Stimulated activated CD8-positive, alpha-beta memory T cell treated with anti-CD3 and anti-CD28 coated beads, Interleukin-7, amount 100 ng/mL, for 48 hours (primary cell): Measurements from ENCODE around the gene TBXAS1.
A peak's percentile ranks its signal among the peaks of the same experiment; 100 is the strongest.
"Not testable (repeated sequence)": the region's sequence is repeated elsewhere in the genome, so short reads cannot be mapped to it uniquely, and the experiment has no call there.

Experiments used
- DNase-seq, 2 donors: peaks; one replicate each; pipeline ENCODE4 v3.0.0-alpha.2; 2020; ENCODE audit warnings: low read depth in 1 of 2; ENCODE audit errors: extremely low read depth in 1 of 2

The TBXAS1 gene

GRCh38 chr7:139913021-139913844 is 84.2 kb downstream of the TBXAS1 start:
- DNase-seq = no peak

GRCh38 chr7:139913845-139914135 is 84.7 kb downstream of the TBXAS1 start:
- no peak for DNase-seq

GRCh38 chr7:139914306-139915267 is 85.5 kb downstream of the TBXAS1 start:
- no peak for DNase-seq

GRCh38 chr7:139915268-139915863 is 86.3 kb downstream of the TBXAS1 start:
- DNase-seq = no peak

GRCh38 chr7:139915864-139916716 is 87.0 kb downstream of the TBXAS1 start:
- DNase-seq = peak; percentile 47 to 77

GRCh38 chr7:139916717-139917395 is 87.8 kb downstream of the TBXAS1 start:
- DNase-seq = peak in 1 of 2 donors; percentile 12

GRCh38 chr7:139917851-139918250 is 88.8 kb downstream of the TBXAS1 start:
- DNase-seq = no peak

- no peak for DNase-seq
Observed at GRCh38 chr7:139918480-139918879, 89.4 kb downstream of the TBXAS1 start.

GRCh38 chr7:139923090-139923489 is 94.0 kb downstream of the TBXAS1 start:
- no peak for DNase-seq

- DNase-seq = no peak
Observed at GRCh38 chr7:139924461-139924860, 95.4 kb downstream of the TBXAS1 start.

- DNase-seq = not testable (repeated sequence)
Observed at GRCh38 chr7:139929221-139929620, 100.2 kb downstream of the TBXAS1 start.

- no peak for DNase-seq
Observed at GRCh38 chr7:139930286-139930965, 101.4 kb downstream of the TBXAS1 start.

- peak in 1 of 2 donors; percentile 24 for DNase-seq
Observed at GRCh38 chr7:139931190-139931934, 102.3 kb downstream of the TBXAS1 start.

GRCh38 chr7:139932531-139932930 is 103.5 kb downstream of the TBXAS1 start:
- no peak for DNase-seq

GRCh38 chr7:139936760-139937310 is 107.8 kb downstream of the TBXAS1 start:
- no peak for DNase-seq

GRCh38 chr7:139937715-139938114 is 108.7 kb downstream of the TBXAS1 start:
- no peak for DNase-seq

GRCh38 chr7:139940866-139941265 is 111.8 kb downstream of the TBXAS1 start:
- no peak for DNase-seq

GRCh38 chr7:139941421-139941820 is 112.4 kb downstream of the TBXAS1 start:
- no peak for DNase-seq
